Measurements from ENCODE around the gene CACNA1F.

DNA sequence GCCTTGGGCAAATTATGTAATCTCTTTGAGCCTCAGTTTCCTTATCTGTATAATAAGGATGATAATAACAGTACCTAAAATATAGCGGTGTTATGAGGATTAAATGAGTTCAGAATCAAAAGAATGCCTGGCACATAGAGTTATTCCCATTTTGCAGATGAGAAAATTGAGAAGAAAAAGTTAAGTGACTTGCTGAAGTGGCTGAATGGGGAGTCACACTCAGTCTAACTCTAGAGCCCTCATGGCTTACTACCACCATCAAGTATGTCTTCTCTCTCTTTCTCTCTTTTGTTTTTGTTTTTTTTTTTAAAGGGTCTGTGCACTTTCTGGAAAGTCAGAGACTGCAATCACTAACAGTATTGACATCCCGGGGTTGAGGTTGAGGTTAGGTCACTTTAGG is 615 bp downstream of the CACNA1F start:
- TF ChIP-seq POLR2A (IDR thresholded peaks at IDR 0.05) (no peak), CTCF (IDR thresholded peaks at IDR 0.05) (no peak), POLR2AphosphoS5 (IDR thresholded peaks at IDR 0.05) (no peak)

All from stomach (tissue), 4 donors.